Endothelial cell (in vitro differentiated cells): ENCODE measurements around the gene SACS. TPM values are rescaled to one million over a fixed set of nuclear protein-coding genes. Genes with fewer than 3 reads are reported as not detected.

Source experiments
- DNase-seq: peaks from one replicate; pipeline ENCODE4 v3.0.0; 2021; ENCODE audit warnings: low spot score
- H3K27ac Mint-ChIP-seq: one replicate; pipeline ENCODE4 v1.8.0; 2021; ENCODE audit warnings: mixed read lengths, inconsistent platforms; ENCODE audit not compliant: unreplicated experiment
- H3K27me3 Mint-ChIP-seq: one replicate; pipeline ENCODE4 v1.8.0; 2021; ENCODE audit warnings: mild to moderate bottlenecking, moderate library complexity, mixed read lengths, inconsistent platforms; ENCODE audit not compliant: unreplicated experiment
- H3K36me3 Mint-ChIP-seq: one replicate; pipeline ENCODE4 v1.8.0; 2021; ENCODE audit warnings: mild to moderate bottlenecking, low read depth, mixed read lengths, inconsistent platforms; ENCODE audit not compliant: unreplicated experiment
- H3K4me1 Mint-ChIP-seq: one replicate; pipeline ENCODE4 v1.8.0; 2021; ENCODE audit warnings: mild to moderate bottlenecking, mixed read lengths, inconsistent platforms; ENCODE audit not compliant: unreplicated experiment
- H3K4me3 Mint-ChIP-seq: one replicate; pipeline ENCODE4 v1.8.0; 2021; ENCODE audit warnings: mild to moderate bottlenecking, mixed read lengths, inconsistent platforms; ENCODE audit not compliant: unreplicated experiment
- H3K9me3 Mint-ChIP-seq: one replicate; pipeline ENCODE4 v1.8.0; 2021; ENCODE audit warnings: mixed read lengths, inconsistent platforms; ENCODE audit not compliant: unreplicated experiment
- total RNA-seq: library from RNA; stranded (reverse); fragmentation: NEBNext Ultra II Directional; extraction: Animal tissue kit (Norgen Biotek cat#: 25700); gene quantifications from one replicate; pipeline ENCODE4 v1.2.1, GENCODE V29; 2021; ENCODE audit not compliant: unreplicated experiment
- TF ChIP-seq, protein P1 (sequence below): fragments of 200-600 bp; sonication (generic); IDR thresholded peaks from one replicate; pipeline ENCODE4 v1.5.0; 2021; ENCODE audit warnings: antibody characterized with exemption; ENCODE audit not compliant: unreplicated experiment

The SACS gene
- total RNA-seq, 1 donor from 2014 or later = 45.8 TPM

DNA sequence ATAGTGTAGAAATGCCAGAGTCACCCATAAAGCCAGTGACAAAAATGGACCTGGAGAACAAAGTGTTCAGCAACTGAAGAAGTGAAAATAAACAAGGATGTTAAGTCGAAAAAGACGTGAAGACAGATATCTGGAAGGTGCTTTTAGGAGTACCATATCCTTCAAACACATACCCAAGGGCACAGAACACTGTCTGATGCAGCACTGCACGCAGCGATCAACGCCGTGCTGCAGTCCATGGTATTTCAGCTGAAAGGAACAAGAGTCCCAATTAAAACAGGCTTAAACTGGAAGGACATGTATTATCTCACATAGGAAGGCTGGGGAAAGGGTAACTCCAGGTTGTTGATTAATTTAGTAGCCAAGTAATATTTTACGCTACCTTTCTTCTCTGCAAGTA, 144.5 kb downstream of the SACS start:
- Mint-ChIP-seq H3K9me3 (no peaks in the 10 kb centered on the region), H3K27me3 (no peaks in the 10 kb centered on the region), H3K4me1 (no peaks in the 10 kb centered on the region), H3K36me3 (no peaks in the 10 kb centered on the region), H3K27ac (no peak overlapping the region), H3K4me3 (no peak overlapping the region)
- no peak for DNase-seq
- TF ChIP-seq, protein P1, sequence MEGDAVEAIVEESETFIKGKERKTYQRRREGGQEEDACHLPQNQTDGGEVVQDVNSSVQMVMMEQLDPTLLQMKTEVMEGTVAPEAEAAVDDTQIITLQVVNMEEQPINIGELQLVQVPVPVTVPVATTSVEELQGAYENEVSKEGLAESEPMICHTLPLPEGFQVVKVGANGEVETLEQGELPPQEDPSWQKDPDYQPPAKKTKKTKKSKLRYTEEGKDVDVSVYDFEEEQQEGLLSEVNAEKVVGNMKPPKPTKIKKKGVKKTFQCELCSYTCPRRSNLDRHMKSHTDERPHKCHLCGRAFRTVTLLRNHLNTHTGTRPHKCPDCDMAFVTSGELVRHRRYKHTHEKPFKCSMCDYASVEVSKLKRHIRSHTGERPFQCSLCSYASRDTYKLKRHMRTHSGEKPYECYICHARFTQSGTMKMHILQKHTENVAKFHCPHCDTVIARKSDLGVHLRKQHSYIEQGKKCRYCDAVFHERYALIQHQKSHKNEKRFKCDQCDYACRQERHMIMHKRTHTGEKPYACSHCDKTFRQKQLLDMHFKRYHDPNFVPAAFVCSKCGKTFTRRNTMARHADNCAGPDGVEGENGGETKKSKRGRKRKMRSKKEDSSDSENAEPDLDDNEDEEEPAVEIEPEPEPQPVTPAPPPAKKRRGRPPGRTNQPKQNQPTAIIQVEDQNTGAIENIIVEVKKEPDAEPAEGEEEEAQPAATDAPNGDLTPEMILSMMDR = no peak

GRCh38 chr13:23288564-23288963, 144.9 kb downstream of the SACS start:
- DNase-seq = no peak
- no peak overlapping the region for H3K4me3 Mint-ChIP-seq
- no peaks in the 10 kb centered on the region for H3K27me3 Mint-ChIP-seq
- no peaks in the 10 kb centered on the region for H3K4me1 Mint-ChIP-seq
- no peak overlapping the region for H3K27ac Mint-ChIP-seq
- H3K36me3 Mint-ChIP-seq = no peaks in the 10 kb centered on the region
- no peaks in the 10 kb centered on the region for H3K9me3 Mint-ChIP-seq
- TF ChIP-seq, protein P1 = no peak

GRCh38 chr13:23279321-23279720, 154.2 kb downstream of the SACS start:
- no peaks in the 10 kb centered on the region for H3K4me1 Mint-ChIP-seq
- H3K27me3 Mint-ChIP-seq = peaks cover 1% of the 10 kb centered on the region
- no peaks in the 10 kb centered on the region for H3K36me3 Mint-ChIP-seq
- TF ChIP-seq, protein P1 = no peak
- no peak overlapping the region for H3K27ac Mint-ChIP-seq
- no peak for DNase-seq
- H3K9me3 Mint-ChIP-seq = no peaks in the 10 kb centered on the region
- H3K4me3 Mint-ChIP-seq = no peak overlapping the region

Other genes starting within 250 kb of the SACS start
- 8.8 TPM for gene TNFRSF19, start 136.7 kb upstream of the SACS start, total RNA-seq